Measurements from ENCODE around the gene GNG10. TPM values are rescaled to one million over a fixed set of nuclear protein-coding genes. Genes with fewer than 3 reads are reported as not detected.

Gene GNG10
- total RNA-seq, 1 donor from 2014 or later: 36.4 TPM

- no peaks in the 10 kb centered on the region for H3K27me3 Mint-ChIP-seq (ENCODE audit: unreplicated experiment)
- no peaks in the 10 kb centered on the region for H3K36me3 Mint-ChIP-seq (ENCODE audit: unreplicated experiment)
- no peak for DNase-seq (ENCODE audit: extremely low spot score, unreplicated experiment)
- H3K4me1 Mint-ChIP-seq (ENCODE audit: unreplicated experiment): peaks cover 17% of the 10 kb centered on the region
- no peaks in the 10 kb centered on the region for H3K9me3 Mint-ChIP-seq (ENCODE audit: unreplicated experiment)
- no peak overlapping the region for H3K27ac Mint-ChIP-seq (ENCODE audit: unreplicated experiment)
- TF ChIP-seq CTCF (IDR thresholded peaks at IDR 0.05): no peak
- H3K4me3 Mint-ChIP-seq (ENCODE audit: unreplicated experiment): no peak overlapping the region
Observed at GRCh38 chr9:111637421-111637950, 23.9 kb upstream of the GNG10 start.

- Mint-ChIP-seq H3K27ac (ENCODE audit: unreplicated experiment) (peak overlapping the region; percentile 9), H3K4me3 (ENCODE audit: unreplicated experiment) (no peak overlapping the region), H3K4me1 (ENCODE audit: unreplicated experiment) (peaks cover 7% of the 10 kb centered on the region), H3K27me3 (ENCODE audit: unreplicated experiment) (no peaks in the 10 kb centered on the region), H3K36me3 (ENCODE audit: unreplicated experiment) (peaks cover 22% of the 10 kb centered on the region), H3K9me3 (ENCODE audit: unreplicated experiment) (no peaks in the 10 kb centered on the region)
- TF ChIP-seq CTCF (IDR thresholded peaks at IDR 0.05): no peak
- DNase-seq (ENCODE audit: extremely low spot score, unreplicated experiment): no peak
Observed at GRCh38 chr9:111644195-111644772, 17.1 kb upstream of the GNG10 start.

GRCh38 chr9:111645806-111646205 is 15.6 kb upstream of the GNG10 start:
- Mint-ChIP-seq H3K4me1 (ENCODE audit: unreplicated experiment) (peaks cover 7% of the 10 kb centered on the region), H3K4me3 (ENCODE audit: unreplicated experiment) (no peak overlapping the region), H3K27ac (ENCODE audit: unreplicated experiment) (no peak overlapping the region), H3K36me3 (ENCODE audit: unreplicated experiment) (peaks cover 31% of the 10 kb centered on the region), H3K27me3 (ENCODE audit: unreplicated experiment) (no peaks in the 10 kb centered on the region), H3K9me3 (ENCODE audit: unreplicated experiment) (no peaks in the 10 kb centered on the region)
- no peak for DNase-seq (ENCODE audit: extremely low spot score, unreplicated experiment)
- TF ChIP-seq CTCF (IDR thresholded peaks at IDR 0.05): no peak

GRCh38 chr9:111646417-111646816 is 15.0 kb upstream of the GNG10 start:
- no peaks in the 10 kb centered on the region for H3K9me3 Mint-ChIP-seq (ENCODE audit: unreplicated experiment)

GRCh38 chr9:111648066-111648465 is 13.3 kb upstream of the GNG10 start:
- Mint-ChIP-seq H3K4me1 (ENCODE audit: unreplicated experiment) (peaks cover 7% of the 10 kb centered on the region), H3K9me3 (ENCODE audit: unreplicated experiment) (no peaks in the 10 kb centered on the region), H3K27me3 (ENCODE audit: unreplicated experiment) (no peaks in the 10 kb centered on the region), H3K36me3 (ENCODE audit: unreplicated experiment) (peaks cover 31% of the 10 kb centered on the region), H3K4me3 (ENCODE audit: unreplicated experiment) (no peak overlapping the region), H3K27ac (ENCODE audit: unreplicated experiment) (no peak overlapping the region)
- no peak for DNase-seq (ENCODE audit: extremely low spot score, unreplicated experiment)
- no peak for TF ChIP-seq CTCF (IDR thresholded peaks at IDR 0.05)

More at GRCh38 chr9:111646417-111646816, 15.0 kb upstream of the GNG10 start:
- Mint-ChIP-seq H3K36me3 (ENCODE audit: unreplicated experiment) (peaks cover 31% of the 10 kb centered on the region), H3K4me3 (ENCODE audit: unreplicated experiment) (no peak overlapping the region), H3K27me3 (ENCODE audit: unreplicated experiment) (no peaks in the 10 kb centered on the region), H3K27ac (ENCODE audit: unreplicated experiment) (no peak overlapping the region), H3K4me1 (ENCODE audit: unreplicated experiment) (peaks cover 7% of the 10 kb centered on the region)
- no peak for DNase-seq (ENCODE audit: extremely low spot score, unreplicated experiment)
- TF ChIP-seq CTCF (IDR thresholded peaks at IDR 0.05): no peak
